Upper lobe of left lung (tissue), 6 donors: ENCODE results near the gene NDUFV2. TPM values are rescaled to one million over a fixed set of nuclear protein-coding genes. Genes with fewer than 3 reads are reported as not detected.
A peak's percentile ranks its signal among the peaks of the same experiment; 100 is the strongest.
"Not testable (repeated sequence)": the region's sequence is repeated elsewhere in the genome, so short reads cannot be mapped to it uniquely, and the experiment has no call there.

Experiments
- ATAC-seq, 2 donors: fragments of 200-7000 bp; cut with Tn5 transposase; one replicate each; pipeline ENCODE4 v1.9.1; 2022; ENCODE audit warnings: mild to moderate bottlenecking in 2 of 2, moderate library complexity in 2 of 2; ENCODE audit not compliant: low FRiP score in 2 of 2
- DNase-seq, 2 donors: peaks; one replicate each; pipeline ENCODE4 v3.0.0-alpha.2; 2019 to 2020
- H3K27ac ChIP-seq, 4 donors: fragments of 200-600 bp; sonication (generic); one replicate each; pipeline ENCODE4 v1.5.1; 2016 to 2019
- H3K27me3 ChIP-seq, 4 donors: fragments of 200-600 bp; sonication (generic); one replicate each; pipeline ENCODE4 v1.5.1; 2017 to 2019
- H3K36me3 ChIP-seq, 4 donors: fragments of 200-600 bp; sonication (generic); one replicate each; pipeline ENCODE4 v1.5.1; 2016 to 2019
- H3K4me1 ChIP-seq, 4 donors: fragments of 200-600 bp; sonication (generic); one replicate each; pipeline ENCODE4 v1.5.1; 2018 to 2019
- H3K4me3 ChIP-seq, 4 donors: fragments of 200-600 bp; sonication (generic); one replicate each; pipeline ENCODE4 v1.5.1; 2017 to 2019; ENCODE audit warnings: mild to moderate bottlenecking in 2 of 4, moderate library complexity in 1 of 4
- H3K9me3 ChIP-seq, 4 donors: fragments of 200-600 bp; sonication (generic); one replicate each; pipeline ENCODE4 v1.5.1; 2018 to 2019
- EP300 ChIP-seq, 4 donors: sonication (generic); formaldehyde crosslinking; IDR thresholded peaks; one replicate each; pipeline ENCODE4 v1.5.1; 2017; ENCODE audit warnings: antibody characterized with exemption in 4 of 4, control low read depth in 2 of 4
- POLR2A ChIP-seq, 4 donors: fragments of 450-650 bp; IDR thresholded peaks; one replicate each; pipeline ENCODE4 v1.5.1; 2016 to 2017; ENCODE audit warnings: antibody characterized with exemption in 4 of 4, mild to moderate bottlenecking in 2 of 4
- POLR2AphosphoS5 ChIP-seq, 2 donors: sonication (generic); formaldehyde crosslinking; IDR thresholded peaks; one replicate each; pipeline ENCODE4 v1.5.1; 2017; ENCODE audit warnings: antibody characterized with exemption in 2 of 2
- WGBS, 2 donors: methylation state at CpG; one replicate each; pipeline ENCODE4 v1.1.5; 2017 to 2018; 5-methylcytosine and 5-hydroxymethylcytosine counted together
- total RNA-seq, 6 donors: library from RNA; depleted of rRNA in 4 of 6; stranded (reverse); fragments of >200 nt in 4 of 6; gene quantifications; one replicate each; pipeline versions ENCODE4 v1.1.0 to v1.2.1, GENCODE V29; 2016 to 2021
- TF ChIP-seq, protein P1 (sequence below), 6 experiments: fragments of 450-650 bp in 4 of 6; fragments of 200-600 bp in 2 of 6; sonication (generic) in 2 of 6; IDR thresholded peaks; one replicate each; pipeline ENCODE4 v1.5.1; 2016 to 2019; ENCODE audit warnings: antibody characterized with exemption in 6 of 6
- donor health status: DM: no; HTN: no; CAD: no; lungs with moderate emphysema.
- donor health status: DM: no; HTN: yes; CAD: no; lungs with severe emphysema.

The NDUFV2 gene
- total RNA-seq, 6 donors from 2014 or later, result 45.3 to 154 (median 113) TPM

DNA sequence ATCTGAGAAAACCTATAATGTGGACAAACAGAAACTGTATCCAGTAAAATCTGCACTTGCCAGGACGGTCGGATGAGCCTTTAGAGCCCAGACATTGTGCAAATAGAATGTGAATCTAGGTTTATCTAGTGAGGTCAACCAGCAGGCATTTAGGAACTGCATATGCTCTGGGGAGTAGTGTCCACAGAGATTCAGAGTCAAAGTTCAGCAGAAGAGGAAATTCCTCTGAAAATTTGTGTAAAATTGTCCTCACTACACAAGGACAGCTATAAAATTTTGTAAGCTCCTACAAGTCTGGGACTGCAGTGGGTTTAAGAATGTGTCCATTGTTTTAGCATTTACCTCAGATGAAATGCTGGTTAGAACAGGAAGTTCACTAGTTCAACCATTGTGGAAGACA, 9.8 kb upstream of the NDUFV2 start:
- 65 to 84% methylated on average over 2 of the region's 2 CpGs for WGBS, 2 donors
- Histone ChIP-seq H3K36me3 (no peaks in the 10 kb centered on the region), H3K27ac (no peak overlapping the region)

DNA sequence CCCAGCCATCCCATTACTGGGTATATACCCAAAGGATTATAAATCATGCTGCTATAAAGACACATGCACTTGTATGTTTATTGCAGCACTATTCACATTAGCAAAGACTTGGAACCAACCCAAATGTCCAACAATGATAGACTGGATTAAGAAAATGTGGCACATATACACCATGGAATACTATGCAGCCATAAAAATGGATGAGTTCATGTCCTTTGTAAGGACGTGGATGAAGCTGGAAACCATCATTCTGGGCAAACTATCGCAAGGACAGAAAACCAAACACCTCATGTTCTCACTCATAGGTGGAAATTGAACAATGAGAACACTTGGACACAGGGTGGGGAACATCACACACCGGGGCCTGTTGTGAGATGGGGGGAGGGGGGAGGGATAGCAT, 9.4 kb upstream of the NDUFV2 start:
- WGBS, 2 donors, result 89 to 97% methylated on average over 2 to 3 of the region's 3 CpGs
- not testable (repeated sequence) for H3K36me3 ChIP-seq, H3K27ac ChIP-seq, H3K9me3 ChIP-seq, H3K4me3 ChIP-seq, DNase-seq, H3K27me3 ChIP-seq, ATAC-seq
- H3K4me1 ChIP-seq, result peaks cover 0 to 18% (median 7%) of the 10 kb centered on the region in 4 donors

More for the DNA sequence above, 9.8 kb upstream of the NDUFV2 start:
- Histone ChIP-seq H3K9me3 (no peaks in the 10 kb centered on the region), H3K4me3 (no peak overlapping the region), H3K27me3 (no peaks in the 10 kb centered on the region), H3K4me1 (peaks cover 0 to 18% (median 7%) of the 10 kb centered on the region in 4 donors)
- DNase-seq (no peak), ATAC-seq (peak in 1 of 2 donors; percentile 38)
- TF ChIP-seq, protein P1, sequence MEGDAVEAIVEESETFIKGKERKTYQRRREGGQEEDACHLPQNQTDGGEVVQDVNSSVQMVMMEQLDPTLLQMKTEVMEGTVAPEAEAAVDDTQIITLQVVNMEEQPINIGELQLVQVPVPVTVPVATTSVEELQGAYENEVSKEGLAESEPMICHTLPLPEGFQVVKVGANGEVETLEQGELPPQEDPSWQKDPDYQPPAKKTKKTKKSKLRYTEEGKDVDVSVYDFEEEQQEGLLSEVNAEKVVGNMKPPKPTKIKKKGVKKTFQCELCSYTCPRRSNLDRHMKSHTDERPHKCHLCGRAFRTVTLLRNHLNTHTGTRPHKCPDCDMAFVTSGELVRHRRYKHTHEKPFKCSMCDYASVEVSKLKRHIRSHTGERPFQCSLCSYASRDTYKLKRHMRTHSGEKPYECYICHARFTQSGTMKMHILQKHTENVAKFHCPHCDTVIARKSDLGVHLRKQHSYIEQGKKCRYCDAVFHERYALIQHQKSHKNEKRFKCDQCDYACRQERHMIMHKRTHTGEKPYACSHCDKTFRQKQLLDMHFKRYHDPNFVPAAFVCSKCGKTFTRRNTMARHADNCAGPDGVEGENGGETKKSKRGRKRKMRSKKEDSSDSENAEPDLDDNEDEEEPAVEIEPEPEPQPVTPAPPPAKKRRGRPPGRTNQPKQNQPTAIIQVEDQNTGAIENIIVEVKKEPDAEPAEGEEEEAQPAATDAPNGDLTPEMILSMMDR (IDR thresholded peaks at IDR 0.05), result no peak
- no peak for TF ChIP-seq POLR2A (IDR thresholded peaks at IDR 0.05)
- no peak for TF ChIP-seq EP300 (IDR thresholded peaks at IDR 0.05)
- TF ChIP-seq POLR2AphosphoS5 (IDR thresholded peaks at IDR 0.05), result no peak

DNA sequence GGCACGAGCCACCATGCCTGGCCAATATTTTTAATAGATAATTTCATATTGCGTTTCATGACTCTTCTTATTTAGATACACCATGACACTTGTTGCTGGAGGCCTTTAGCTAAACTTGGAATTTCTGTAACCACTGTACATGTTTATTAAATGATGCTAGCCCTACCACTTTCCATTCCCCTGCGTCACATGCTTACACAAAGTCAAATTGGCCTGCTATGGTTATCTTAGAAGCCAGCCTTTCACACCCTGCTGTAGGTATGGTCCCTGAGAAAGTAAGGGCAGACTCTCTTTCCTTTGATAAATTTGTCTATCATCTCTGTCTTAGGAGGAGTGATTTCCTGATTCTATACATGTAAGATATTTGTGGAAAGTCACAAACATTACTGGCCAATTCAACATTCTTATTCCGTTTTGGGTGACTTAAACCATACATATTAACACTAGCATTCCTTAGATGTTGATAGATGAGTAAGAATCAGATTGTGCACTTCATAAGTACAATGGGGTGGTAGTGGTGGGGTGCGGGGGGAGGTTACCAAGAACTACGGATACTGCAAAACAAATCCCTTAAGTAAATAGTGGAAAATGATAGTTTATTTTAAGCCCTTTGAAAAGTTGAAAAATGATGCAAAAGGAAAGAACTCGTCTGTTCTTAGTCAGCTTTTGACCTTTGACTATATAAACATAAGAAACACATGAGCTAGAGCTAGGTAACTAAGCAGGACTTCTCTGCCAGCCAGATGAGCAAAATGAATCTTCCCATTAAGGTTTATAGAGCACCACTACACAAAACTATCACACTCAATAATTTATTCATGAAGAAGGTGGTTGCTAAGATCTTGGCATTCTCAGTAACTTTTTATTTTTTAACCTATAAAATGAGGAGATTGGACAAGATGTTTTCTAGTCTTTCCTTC, 7.9 kb upstream of the NDUFV2 start:
- H3K4me1 ChIP-seq, result peaks cover 0 to 18% (median 7%) of the 10 kb centered on the region in 4 donors
- H3K36me3 ChIP-seq, result no peaks in the 10 kb centered on the region
- TF ChIP-seq, protein P1 (IDR thresholded peaks at IDR 0.05), result no peak
- TF ChIP-seq POLR2AphosphoS5 (IDR thresholded peaks at IDR 0.05), result no peak
- no peak for TF ChIP-seq EP300 (IDR thresholded peaks at IDR 0.05)
- no peak for TF ChIP-seq POLR2A (IDR thresholded peaks at IDR 0.05)
- H3K4me3 ChIP-seq, result no peak overlapping the region
- no peaks in the 10 kb centered on the region for H3K9me3 ChIP-seq
- ATAC-seq, result no peak
- no peak for DNase-seq
- WGBS, 2 donors, result 62% methylated on average over 7 of the region's 7 CpGs
- peak overlapping the region in 2 of 4 donors; percentile 14 to 33 for H3K27ac ChIP-seq
- no peaks in the 10 kb centered on the region for H3K27me3 ChIP-seq

DNA sequence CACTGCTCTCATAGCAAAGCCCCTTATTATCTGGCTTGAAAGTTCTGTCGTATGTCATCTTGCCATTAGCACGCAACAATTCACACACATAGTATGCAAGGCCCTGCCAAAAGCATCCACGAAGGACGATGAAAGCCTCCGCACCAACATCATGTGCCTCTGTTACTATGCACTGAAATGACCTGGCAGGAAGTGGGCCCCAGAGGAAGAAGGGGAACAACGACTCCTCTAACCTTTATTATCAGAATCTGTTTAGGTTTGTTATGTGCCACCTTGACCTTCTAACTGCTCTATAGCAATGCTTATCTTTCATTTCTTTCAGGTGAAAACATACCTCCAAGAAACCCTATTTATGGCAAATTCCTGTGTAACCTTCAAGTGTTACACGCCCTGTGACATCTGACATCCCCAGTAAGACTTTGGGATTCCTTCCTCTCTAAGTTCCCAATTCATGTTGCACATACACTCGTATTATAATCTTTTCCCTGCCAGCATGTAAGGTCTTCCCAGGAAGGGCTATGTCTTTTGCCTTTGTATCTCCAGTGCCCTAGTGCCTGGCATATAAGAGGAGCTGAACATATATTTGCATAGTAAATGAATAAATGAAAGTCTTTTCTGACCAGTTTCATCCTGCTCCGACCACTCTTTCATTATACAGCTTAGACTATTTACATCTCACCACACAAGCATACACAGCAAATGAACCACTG, 7.0 kb upstream of the NDUFV2 start:
- Histone ChIP-seq H3K4me3 (no peak overlapping the region), H3K4me1 (peaks cover 0 to 18% (median 7%) of the 10 kb centered on the region in 4 donors), H3K9me3 (no peaks in the 10 kb centered on the region), H3K27ac (peak overlapping the region in 2 of 4 donors; percentile 14 to 33), H3K27me3 (no peaks in the 10 kb centered on the region), H3K36me3 (no peaks in the 10 kb centered on the region)
- WGBS, 2 donors, result 42 to 49% methylated on average over 9 of the region's 9 CpGs
- TF ChIP-seq, protein P1 (IDR thresholded peaks at IDR 0.05), result no peak
- TF ChIP-seq POLR2AphosphoS5 (IDR thresholded peaks at IDR 0.05), result no peak
- TF ChIP-seq POLR2A (IDR thresholded peaks at IDR 0.05), result no peak
- TF ChIP-seq EP300 (IDR thresholded peaks at IDR 0.05), result no peak
- no peak for ATAC-seq
- DNase-seq, result peak in 1 of 2 donors; percentile 57

DNA sequence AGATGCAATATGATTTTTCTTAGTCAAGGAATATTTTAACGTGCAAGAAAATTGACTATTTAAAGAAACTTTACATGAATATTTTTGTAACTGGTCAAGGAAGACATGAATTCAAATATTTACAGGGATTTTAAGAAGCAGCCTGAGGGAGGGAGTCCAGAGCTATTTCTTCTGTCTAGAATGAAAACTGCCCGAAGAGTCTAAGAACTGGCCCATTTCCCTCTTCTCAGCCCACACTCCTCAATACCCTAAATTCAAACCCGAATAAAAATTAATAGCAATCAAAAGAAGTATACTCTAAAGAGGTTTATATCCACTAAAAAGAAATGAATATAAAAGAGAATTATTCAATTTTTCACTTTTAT, 6.5 kb upstream of the NDUFV2 start:
- Histone ChIP-seq H3K9me3 (no peaks in the 10 kb centered on the region), H3K4me3 (no peak overlapping the region), H3K27ac (no peak overlapping the region), H3K36me3 (no peaks in the 10 kb centered on the region), H3K4me1 (peaks cover 0 to 19% (median 7%) of the 10 kb centered on the region in 4 donors), H3K27me3 (no peaks in the 10 kb centered on the region)
- DNase-seq (no peak), ATAC-seq (no peak)
- TF ChIP-seq POLR2AphosphoS5 (IDR thresholded peaks at IDR 0.05) (no peak), POLR2A (IDR thresholded peaks at IDR 0.05) (no peak), EP300 (IDR thresholded peaks at IDR 0.05) (no peak)
- TF ChIP-seq, protein P1 (IDR thresholded peaks at IDR 0.05), result no peak
- WGBS, 2 donors, result 73 to 75% methylated on average over 3 of the region's 3 CpGs
